IMR-90 (cell line): ENCODE measurements around the gene DDX39A. TPM values are rescaled to one million over a fixed set of nuclear protein-coding genes. Genes with fewer than 3 reads are reported as not detected.

Experiments used
- ATAC-seq: fragments of 200-7000 bp; cut with Tn5 transposase; 2 replicates; pipeline ENCODE4 v1.9.1; 2020; ENCODE audit warnings: low read depth, mild to moderate bottlenecking, moderate library complexity
- BruUV-seq: library from RNA; stranded (reverse); fragments of 400-500 nt; replicated peaks from 2 replicates; lab custom pipeline; 2021; lab: Mats Ljungman, UMichigan
- CTCF ChIA-PET: fragments of 300-600 bp; formaldehyde crosslinking; extraction: SDS; loops from one replicate; lab custom pipeline; 2021; ENCODE audit warnings: antibody characterized with exemption; lab: Yijun Ruan, JAX
- POLR2A ChIA-PET: fragments of 300-600 bp; sonication (Branson Sonifier 250); formaldehyde crosslinking; loops from one replicate; lab custom pipeline; 2022; ENCODE audit warnings: antibody characterized with exemption; ENCODE audit not compliant: unreplicated experiment; lab: Charles Lee
- DNase-seq: peaks from one replicate; pipeline ENCODE4 v3.0.0; 2013
- H2AFZ ChIP-seq: replicated peaks from 2 replicates; pipeline ENCODE3; 2013; ENCODE audit warnings: low read length, mild to moderate bottlenecking; ENCODE audit not compliant: poor library complexity
- H2AK5ac ChIP-seq: 2 replicates; pipeline ENCODE4 v1.6.1; 2013; ENCODE audit warnings: low read depth, low read length, inconsistent platforms
- H2AK9ac ChIP-seq: replicated peaks from 2 replicates; pipeline ENCODE3; 2013; ENCODE audit warnings: mild to moderate bottlenecking, low read depth, low read length, moderate library complexity; ENCODE audit not compliant: poor library complexity
- H2BK120ac ChIP-seq: 2 replicates; pipeline ENCODE4 v1.6.1; 2013; ENCODE audit warnings: low read depth, low read length, inconsistent platforms
- H2BK15ac ChIP-seq: 3 replicates; pipeline ENCODE4 v1.6.1; 2013; ENCODE audit warnings: low read depth, low read length, inconsistent platforms
- H2BK20ac ChIP-seq: 2 replicates; pipeline ENCODE4 v1.6.1; 2013; ENCODE audit warnings: low read depth, mild to moderate bottlenecking, inconsistent platforms, low read length, moderate library complexity
- H2BK5ac ChIP-seq: 2 replicates; pipeline ENCODE4 v1.6.1; 2013; ENCODE audit warnings: mild to moderate bottlenecking, low read depth, low read length, inconsistent platforms; ENCODE audit not compliant: poor library complexity, severe bottlenecking
- H3K14ac ChIP-seq: replicated peaks from 2 replicates; pipeline ENCODE4 v1.6.1; 2013; ENCODE audit warnings: low read depth, low read length, inconsistent platforms
- H3K18ac ChIP-seq: 2 replicates; pipeline ENCODE4 v1.6.1; 2013; ENCODE audit warnings: low read depth, low read length, control low read depth
- H3K23ac ChIP-seq: 2 replicates; pipeline ENCODE4 v1.6.1; 2013; ENCODE audit warnings: low read depth, low read length, inconsistent platforms
- H3K27ac ChIP-seq: 2 replicates; pipeline ENCODE4 v1.5.1; 2013; ENCODE audit warnings: mild to moderate bottlenecking, control low read depth, low read length; ENCODE audit not compliant: insufficient read depth
- H3K27me3 ChIP-seq: 2 replicates; pipeline ENCODE4 v1.6.1; 2013; ENCODE audit warnings: low read length; ENCODE audit not compliant: control insufficient read depth, insufficient read depth
- H3K36me3 ChIP-seq: 2 replicates; pipeline ENCODE4 v1.6.1; 2013; ENCODE audit warnings: low read length, mixed read lengths; ENCODE audit not compliant: control insufficient read depth, insufficient read depth
- H3K4ac ChIP-seq: 2 replicates; pipeline ENCODE4 v1.6.1; 2013; ENCODE audit warnings: low read depth, low read length, inconsistent platforms
- H3K4me1 ChIP-seq: 2 replicates; pipeline ENCODE4 v1.6.1; 2013; ENCODE audit warnings: low read length, mixed read lengths; ENCODE audit not compliant: control insufficient read depth, insufficient read depth
- H3K4me2 ChIP-seq: 2 replicates; pipeline ENCODE4 v1.6.1; 2013; ENCODE audit warnings: low read depth, mild to moderate bottlenecking, control low read depth, low read length, moderate library complexity
- H3K4me3 ChIP-seq: 2 replicates; pipeline ENCODE4 v1.5.1; 2013; ENCODE audit warnings: low read depth, mild to moderate bottlenecking, control low read depth, low read length, moderate library complexity; ENCODE audit not compliant: insufficient read depth
- H3K56ac ChIP-seq: 2 replicates; pipeline ENCODE4 v1.6.1; 2013; ENCODE audit warnings: low read length, inconsistent platforms; ENCODE audit not compliant: insufficient read depth; ENCODE audit errors: extremely low read depth
- H3K79me1 ChIP-seq, 2 experiments: 2 replicates each; pipeline ENCODE4 v1.6.1; 2013; ENCODE audit warnings: low read length in 2 of 2, inconsistent platforms in 1 of 2, low read depth in 1 of 2
- H3K9ac ChIP-seq: 2 replicates; pipeline ENCODE4 v1.6.1; 2013; ENCODE audit warnings: low read depth, low read length, control low read depth
- H3K9me1 ChIP-seq: 2 replicates; pipeline ENCODE4 v1.6.1; 2013; ENCODE audit warnings: low read length, inconsistent platforms; ENCODE audit not compliant: insufficient read depth
- H3K9me3 ChIP-seq: 2 replicates; pipeline ENCODE4 v1.6.1; 2013; ENCODE audit warnings: low read length; ENCODE audit not compliant: control insufficient read depth, insufficient read depth
- H4K20me1 ChIP-seq: 2 replicates; pipeline ENCODE4 v1.6.1; 2013; ENCODE audit warnings: low read length, inconsistent platforms; ENCODE audit not compliant: insufficient read depth
- H4K5ac ChIP-seq: 2 replicates; pipeline ENCODE4 v1.6.1; 2013; ENCODE audit warnings: mild to moderate bottlenecking, low read depth, low read length, control low read depth
- H4K8ac ChIP-seq, 2 experiments: 2 replicates each; pipeline ENCODE4 v1.6.1; 2013; ENCODE audit warnings: low read depth in 2 of 2, low read length in 2 of 2, control low read depth in 1 of 2, inconsistent platforms in 1 of 2
- H4K91ac ChIP-seq: 2 replicates; pipeline ENCODE4 v1.6.1; 2013; ENCODE audit warnings: low read depth, low read length, inconsistent platforms; ENCODE audit not compliant: insufficient read depth
- BHLHE40 ChIP-seq: fragments of 150-350 bp; IDR thresholded peaks from 2 replicates; pipeline ENCODE4 v1.6.1; 2016; ENCODE audit warnings: mild to moderate bottlenecking, low read depth, low read length
- CEBPB ChIP-seq: IDR thresholded peaks from 2 replicates; pipeline ENCODE4 v1.6.1; 2012; ENCODE audit warnings: low read depth, low read length, improper control_type of control experiment
- CHD1 ChIP-seq: IDR thresholded peaks from 2 replicates; pipeline ENCODE4 v1.6.1; 2012; ENCODE audit warnings: low read depth, low read length, improper control_type of control experiment
- FOS ChIP-seq: fragments of 150-350 bp; IDR thresholded peaks from 2 replicates; pipeline ENCODE4 v1.6.1; 2016; ENCODE audit warnings: low read depth, low read length
- MAFK ChIP-seq: IDR thresholded peaks from 2 replicates; pipeline ENCODE4 v1.6.1; 2012; ENCODE audit warnings: low read depth, low read length, improper control_type of control experiment
- MAZ ChIP-seq: IDR thresholded peaks from 2 replicates; pipeline ENCODE4 v1.6.1; 2012; ENCODE audit warnings: low read depth, mild to moderate bottlenecking, low read length, improper control_type of control experiment, moderate library complexity, borderline replicate concordance
- MXI1 ChIP-seq: IDR thresholded peaks from 2 replicates; pipeline ENCODE4 v1.6.1; 2012; ENCODE audit warnings: low read depth, mild to moderate bottlenecking, low read length, moderate library complexity, borderline replicate concordance
- NFE2L2 ChIP-seq: fragments of 150-350 bp; IDR thresholded peaks from 2 replicates; pipeline ENCODE4 v1.6.1; 2016; ENCODE audit warnings: low read depth, mild to moderate bottlenecking, low read length
- POLR2A ChIP-seq: IDR thresholded peaks from 2 replicates; pipeline ENCODE4 v1.6.1; 2012; ENCODE audit warnings: mild to moderate bottlenecking, low read depth, low read length
- RAD21 ChIP-seq: IDR thresholded peaks from 2 replicates; pipeline ENCODE4 v1.6.1; 2012; ENCODE audit warnings: low read length, improper control_type of control experiment
- RCOR1 ChIP-seq: IDR thresholded peaks from 2 replicates; pipeline ENCODE4 v1.6.1; 2012; ENCODE audit warnings: mild to moderate bottlenecking, low read length, improper control_type of control experiment; ENCODE audit not compliant: insufficient replicate concordance
- RFX5 ChIP-seq: IDR thresholded peaks from 2 replicates; pipeline ENCODE4 v1.8.0; 2012; ENCODE audit warnings: low read depth, mild to moderate bottlenecking, low read length, moderate library complexity
- SMC3 ChIP-seq: fragments of 150-350 bp; IDR thresholded peaks from 2 replicates; pipeline ENCODE4 v1.6.1; 2016; ENCODE audit warnings: low read depth, mild to moderate bottlenecking, antibody characterized with exemption, low read length, moderate library complexity
- WGBS, 2 experiments: methylation state at CpG; one replicate each; pipeline versions ENCODE4 v1.1.5 to v1.1.7; 2013; ENCODE audit warnings: missing lambda C conversion rate in 2 of 2; ENCODE audit not compliant: insufficient read length in 1 of 2; ENCODE audit errors: extremely low coverage in 2 of 2; 5-methylcytosine and 5-hydroxymethylcytosine counted together
- dilution Hi-C: fragments of 300-500 bp; cut with HindIII; formaldehyde crosslinking; loops from one replicate; pipeline ENCODE4 v1.14.3; 2018; ENCODE audit warnings: low sequenced_read_pairs; ENCODE audit not compliant: unreplicated experiment
- in situ Hi-C: fragments of 300-500 bp; cut with MboI; formaldehyde crosslinking; loops from 3 replicates; pipeline ENCODE4 v1.14.3; 2019; ENCODE audit warnings: low sequenced_read_pairs, inconsistent platforms, mixed read lengths
- intact Hi-C: fragments of 100-400 bp; cut with micrococcal nuclease; formaldehyde crosslinking; loops from 2 replicates; pipeline ENCODE4 v1.10.0; 2022
- polyA plus RNA-seq, 3 experiments: library from polyadenylated mRNA; depleted of rRNA; stranded (reverse); fragments of >200 nt; gene quantifications; 2 replicates each; pipeline ENCODE4 v1.2.3, GENCODE V29; 2012; ENCODE audit warnings: low replicate concordance in 1 of 3
- total RNA-seq: library from RNA; depleted of rRNA; stranded (reverse); fragments of >200 nt; gene quantifications from 2 replicates; pipeline ENCODE4 v1.2.3, GENCODE V29; 2012
- TF ChIP-seq, protein P1 (sequence below): conservative IDR thresholded peaks from 2 replicates; pipeline ENCODE4 v1.5.1; 2012; ENCODE audit warnings: mild to moderate bottlenecking, low read depth, low read length, improper control_type of control experiment
- TF ChIP-seq, protein P2 (sequence below): fragments of 150-350 bp; IDR thresholded peaks from 2 replicates; pipeline ENCODE4 v1.6.1; 2016; ENCODE audit warnings: low read depth, mild to moderate bottlenecking, low read length, moderate library complexity, borderline replicate concordance
- TF ChIP-seq, protein P3 (sequence below): fragments of 150-350 bp; IDR thresholded peaks from 2 replicates; pipeline ENCODE4 v1.6.1; 2017; ENCODE audit warnings: mild to moderate bottlenecking, antibody characterized with exemption, low read length, low read depth

Gene DDX39A
- total and polyA plus RNA-seq, 2 of the 4 experiments (the other 2 are of a cell fraction), result 82.5 to 83.0 TPM

DNA sequence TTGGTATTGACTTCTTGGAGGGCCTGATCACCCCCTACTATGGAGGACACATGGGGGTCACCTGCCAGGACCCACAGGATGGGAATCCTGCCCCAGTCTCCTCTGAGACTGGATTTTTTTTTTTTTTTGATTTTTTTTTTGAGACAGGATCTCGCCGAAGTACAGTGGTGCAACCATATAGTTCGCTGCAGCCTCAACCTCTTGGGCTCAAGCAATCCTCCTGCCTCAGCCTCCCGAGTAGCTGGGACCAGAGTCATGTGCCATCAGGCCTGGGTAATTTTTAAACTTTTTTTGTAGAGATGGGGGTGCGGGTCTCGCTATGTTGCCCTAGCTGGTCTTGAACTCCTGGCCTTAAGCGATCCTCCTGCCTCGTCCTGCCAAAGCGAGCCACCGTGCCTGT is 52.1 kb downstream of the DDX39A start:
- no peak overlapping the region for H4K8ac ChIP-seq

More for the DNA sequence above, 52.1 kb downstream of the DDX39A start:
- Histone ChIP-seq H3K23ac (no peak overlapping the region), H3K14ac (no peak overlapping the region), H3K9ac (no peak overlapping the region), H2AFZ (no peak overlapping the region), H3K9me1 (no peaks in the 10 kb centered on the region), H3K4me1 (peaks cover 10% of the 10 kb centered on the region), H2AK5ac (no peak overlapping the region), H4K20me1 (no peaks in the 10 kb centered on the region), H3K79me1 (no peaks in the 10 kb centered on the region), H4K5ac (no peak overlapping the region), H2AK9ac (no peak overlapping the region), H2BK5ac (no peak overlapping the region), H3K27ac (no peak overlapping the region), H3K18ac (no peak overlapping the region), H3K9me3 (no peaks in the 10 kb centered on the region), H3K36me3 (no peaks in the 10 kb centered on the region), H2BK120ac (no peak overlapping the region), H2BK15ac (no peak overlapping the region), H4K91ac (no peak overlapping the region), H3K27me3 (no peaks in the 10 kb centered on the region), H3K4ac (no peak overlapping the region), H2BK20ac (no peak overlapping the region), H3K4me2 (no peak overlapping the region), H3K4me3 (no peak overlapping the region), H3K56ac (no peak overlapping the region)
- POLR2A ChIA-PET, result no interaction called here
- CTCF ChIA-PET, result interaction anchor here (1.2 to 1.6 kb wide), 2 partner anchors 39 to 230 kb away, joined by 3 to 4 read pairs; partner anchors contain the start of gene ASF1B
- TF ChIP-seq, protein P1, sequence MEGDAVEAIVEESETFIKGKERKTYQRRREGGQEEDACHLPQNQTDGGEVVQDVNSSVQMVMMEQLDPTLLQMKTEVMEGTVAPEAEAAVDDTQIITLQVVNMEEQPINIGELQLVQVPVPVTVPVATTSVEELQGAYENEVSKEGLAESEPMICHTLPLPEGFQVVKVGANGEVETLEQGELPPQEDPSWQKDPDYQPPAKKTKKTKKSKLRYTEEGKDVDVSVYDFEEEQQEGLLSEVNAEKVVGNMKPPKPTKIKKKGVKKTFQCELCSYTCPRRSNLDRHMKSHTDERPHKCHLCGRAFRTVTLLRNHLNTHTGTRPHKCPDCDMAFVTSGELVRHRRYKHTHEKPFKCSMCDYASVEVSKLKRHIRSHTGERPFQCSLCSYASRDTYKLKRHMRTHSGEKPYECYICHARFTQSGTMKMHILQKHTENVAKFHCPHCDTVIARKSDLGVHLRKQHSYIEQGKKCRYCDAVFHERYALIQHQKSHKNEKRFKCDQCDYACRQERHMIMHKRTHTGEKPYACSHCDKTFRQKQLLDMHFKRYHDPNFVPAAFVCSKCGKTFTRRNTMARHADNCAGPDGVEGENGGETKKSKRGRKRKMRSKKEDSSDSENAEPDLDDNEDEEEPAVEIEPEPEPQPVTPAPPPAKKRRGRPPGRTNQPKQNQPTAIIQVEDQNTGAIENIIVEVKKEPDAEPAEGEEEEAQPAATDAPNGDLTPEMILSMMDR, result no peak
- TF ChIP-seq, protein P2, sequence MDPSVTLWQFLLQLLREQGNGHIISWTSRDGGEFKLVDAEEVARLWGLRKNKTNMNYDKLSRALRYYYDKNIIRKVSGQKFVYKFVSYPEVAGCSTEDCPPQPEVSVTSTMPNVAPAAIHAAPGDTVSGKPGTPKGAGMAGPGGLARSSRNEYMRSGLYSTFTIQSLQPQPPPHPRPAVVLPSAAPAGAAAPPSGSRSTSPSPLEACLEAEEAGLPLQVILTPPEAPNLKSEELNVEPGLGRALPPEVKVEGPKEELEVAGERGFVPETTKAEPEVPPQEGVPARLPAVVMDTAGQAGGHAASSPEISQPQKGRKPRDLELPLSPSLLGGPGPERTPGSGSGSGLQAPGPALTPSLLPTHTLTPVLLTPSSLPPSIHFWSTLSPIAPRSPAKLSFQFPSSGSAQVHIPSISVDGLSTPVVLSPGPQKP, result no peak
- TF ChIP-seq MAFK (no peak), RAD21 (no peak), MAZ (no peak), NFE2L2 (no peak), RCOR1 (no peak), CEBPB (no peak), CHD1 (no peak), RFX5 (no peak), POLR2A (no peak), FOS (no peak), SMC3 (no peak), MXI1 (no peak), BHLHE40 (no peak)
- TF ChIP-seq, protein P3, sequence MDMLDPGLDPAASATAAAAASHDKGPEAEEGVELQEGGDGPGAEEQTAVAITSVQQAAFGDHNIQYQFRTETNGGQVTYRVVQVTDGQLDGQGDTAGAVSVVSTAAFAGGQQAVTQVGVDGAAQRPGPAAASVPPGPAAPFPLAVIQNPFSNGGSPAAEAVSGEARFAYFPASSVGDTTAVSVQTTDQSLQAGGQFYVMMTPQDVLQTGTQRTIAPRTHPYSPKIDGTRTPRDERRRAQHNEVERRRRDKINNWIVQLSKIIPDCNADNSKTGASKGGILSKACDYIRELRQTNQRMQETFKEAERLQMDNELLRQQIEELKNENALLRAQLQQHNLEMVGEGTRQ, result no peak
- ATAC-seq, result no peak
- 80% methylated on average over 1 of the region's 10 CpGs; no CpG with 5 or more reads in 1 of the 2 experiments for WGBS, 2 experiments
- in situ Hi-C loops (no loop called here), intact Hi-C loops (no loop called here), dilution Hi-C loops (no loop called here)
- no TSS peak for BruUV-seq
- no peak for DNase-seq
